ENCODE measurements around the gene SLC7A6OS.
A peak's percentile ranks its signal among the peaks of the same experiment; 100 is the strongest.

The SLC7A6OS gene

DNA sequence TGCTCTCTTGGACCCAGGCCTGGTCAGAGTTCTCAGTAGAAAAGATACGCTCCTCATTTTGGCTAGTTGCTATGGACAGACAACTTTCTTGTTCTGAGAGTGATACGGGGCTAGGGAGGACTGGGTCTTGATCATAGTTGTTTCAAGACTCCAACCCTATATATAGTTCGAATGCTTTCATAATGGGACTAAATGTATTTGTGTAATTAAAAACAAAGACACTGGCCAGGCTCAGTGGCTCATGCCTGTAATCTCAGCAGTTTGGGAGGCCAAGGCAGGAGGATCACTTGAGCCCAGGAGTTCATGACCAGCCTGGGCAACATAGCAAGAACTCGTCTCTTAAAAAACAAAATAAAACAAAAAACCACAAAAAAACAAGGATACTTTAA lies 28.7 kb downstream of the SLC7A6OS start:
- peaks cover 20 to 53% of the 10 kb centered on the region in 2 experiments; a peak in 2 of 3 replicates for H3K36me3 ChIP-seq (ENCODE audit: control insufficient read depth in 2 of 2, insufficient read depth in 1 of 2, low read length in 2 of 2)
- no peaks in the 10 kb centered on the region for H3K4me1 ChIP-seq (ENCODE audit: control insufficient read depth, insufficient read depth, low read length)
- no peaks in the 10 kb centered on the region for H3K9me3 ChIP-seq (ENCODE audit: control insufficient read depth, insufficient read depth, low read depth, low read length)
- TF ChIP-seq ZNF837 (tag by site-specific recombination; IDR thresholded peaks at IDR 0.05), result no peak
- TF ChIP-seq, protein P1, sequence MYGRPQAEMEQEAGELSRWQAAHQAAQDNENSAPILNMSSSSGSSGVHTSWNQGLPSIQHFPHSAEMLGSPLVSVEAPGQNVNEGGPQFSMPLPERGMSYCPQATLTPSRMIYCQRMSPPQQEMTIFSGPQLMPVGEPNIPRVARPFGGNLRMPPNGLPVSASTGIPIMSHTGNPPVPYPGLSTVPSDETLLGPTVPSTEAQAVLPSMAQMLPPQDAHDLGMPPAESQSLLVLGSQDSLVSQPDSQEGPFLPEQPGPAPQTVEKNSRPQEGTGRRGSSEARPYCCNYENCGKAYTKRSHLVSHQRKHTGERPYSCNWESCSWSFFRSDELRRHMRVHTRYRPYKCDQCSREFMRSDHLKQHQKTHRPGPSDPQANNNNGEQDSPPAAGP (tag by site-specific recombination; IDR thresholded peaks at IDR 0.05), result no peak
- POLR2A ChIA-PET, result interaction anchor here (1.0 kb wide), 1 partner anchor 8 kb away, joined by 4 read pairs; no protein-coding TSS in a partner anchor
- H3K27ac ChIP-seq (ENCODE audit: extremely low read depth, low read depth, low read length), result no peak overlapping the region
- H3K4me3 ChIP-seq (ENCODE audit: low read depth, low read length), result no peak overlapping the region
- CTCF ChIA-PET, result no interaction called here

DNA sequence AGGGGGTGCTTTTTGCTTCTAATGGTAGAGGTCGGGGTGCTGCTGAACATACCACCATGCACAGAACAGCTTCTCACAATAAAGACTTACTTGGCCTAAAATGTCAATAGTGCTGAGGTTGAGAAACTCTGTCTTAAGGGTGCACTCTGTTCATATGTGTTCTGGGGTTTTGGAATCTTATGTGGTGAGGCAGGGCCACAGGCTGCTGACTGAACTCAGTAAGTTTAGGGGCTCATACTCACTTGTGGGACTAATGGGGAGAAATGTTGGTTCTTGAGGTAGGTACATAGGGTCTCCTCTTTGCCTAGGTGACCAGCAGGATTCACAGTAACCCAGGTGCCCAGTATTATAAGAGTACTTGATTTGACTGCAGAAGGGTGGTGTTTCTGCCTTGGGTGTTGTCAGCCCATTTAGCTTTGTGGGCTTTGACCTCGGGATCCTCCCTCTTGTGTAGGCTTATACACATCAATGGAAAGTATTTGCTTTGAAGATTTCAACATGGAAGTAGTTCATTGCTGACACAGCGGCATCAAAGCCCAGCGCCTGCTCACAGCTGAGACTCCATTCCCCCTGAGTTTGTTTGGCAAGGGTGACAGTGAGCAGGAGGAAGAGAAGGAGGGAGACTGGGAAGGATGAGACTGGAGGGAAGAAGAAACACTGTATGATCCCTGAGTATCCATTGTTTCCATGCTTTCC lies 29.2 kb downstream of the SLC7A6OS start:
- ChIA-PET CTCF (no interaction called here), POLR2A (no interaction called here)
- peaks cover 24 to 48% of the 10 kb centered on the region in 2 experiments; a peak in 2 of 3 replicates for H3K36me3 ChIP-seq (ENCODE audit: control insufficient read depth in 2 of 2, insufficient read depth in 1 of 2, low read length in 2 of 2)
- H3K4me1 ChIP-seq (ENCODE audit: control insufficient read depth, insufficient read depth, low read length), result no peaks in the 10 kb centered on the region
- TF ChIP-seq, protein P2, sequence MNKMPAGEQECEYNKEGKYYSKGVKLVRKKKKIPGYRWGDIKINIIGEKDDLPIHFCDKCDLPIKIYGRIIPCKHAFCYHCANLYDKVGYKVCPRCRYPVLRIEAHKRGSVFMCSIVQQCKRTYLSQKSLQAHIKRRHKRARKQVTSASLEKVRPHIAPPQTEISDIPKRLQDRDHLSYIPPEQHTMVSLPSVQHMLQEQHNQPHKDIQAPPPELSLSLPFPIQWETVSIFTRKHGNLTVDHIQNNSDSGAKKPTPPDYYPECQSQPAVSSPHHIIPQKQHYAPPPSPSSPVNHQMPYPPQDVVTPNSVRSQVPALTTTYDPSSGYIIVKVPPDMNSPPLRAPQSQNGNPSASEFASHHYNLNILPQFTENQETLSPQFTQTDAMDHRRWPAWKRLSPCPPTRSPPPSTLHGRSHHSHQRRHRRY (tag by site-specific recombination; IDR thresholded peaks at IDR 0.05), result no peak
- TF ChIP-seq, protein P3, sequence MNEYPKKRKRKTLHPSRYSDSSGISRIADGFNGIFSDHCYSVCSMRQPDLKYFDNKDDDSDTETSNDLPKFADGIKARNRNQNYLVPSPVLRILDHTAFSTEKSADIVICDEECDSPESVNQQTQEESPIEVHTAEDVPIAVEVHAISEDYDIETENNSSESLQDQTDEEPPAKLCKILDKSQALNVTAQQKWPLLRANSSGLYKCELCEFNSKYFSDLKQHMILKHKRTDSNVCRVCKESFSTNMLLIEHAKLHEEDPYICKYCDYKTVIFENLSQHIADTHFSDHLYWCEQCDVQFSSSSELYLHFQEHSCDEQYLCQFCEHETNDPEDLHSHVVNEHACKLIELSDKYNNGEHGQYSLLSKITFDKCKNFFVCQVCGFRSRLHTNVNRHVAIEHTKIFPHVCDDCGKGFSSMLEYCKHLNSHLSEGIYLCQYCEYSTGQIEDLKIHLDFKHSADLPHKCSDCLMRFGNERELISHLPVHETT (tag by site-specific recombination; IDR thresholded peaks at IDR 0.05), result no peak
- TF ChIP-seq ZBTB48 (tag by site-specific recombination; IDR thresholded peaks at IDR 0.05) (no peak), ZNF23 (tag by site-specific recombination; IDR thresholded peaks at IDR 0.05; ENCODE audit: borderline replicate concordance) (no peak), ZNF223 (tag by site-specific recombination; IDR thresholded peaks at IDR 0.05) (no peak), ZNF202 (tag by site-specific recombination; IDR thresholded peaks at IDR 0.05; ENCODE audit: borderline replicate concordance) (no peak), KLF10 (tag by site-specific recombination; IDR thresholded peaks at IDR 0.05) (no peak), ZNF670 (tag by site-specific recombination; IDR thresholded peaks at IDR 0.05; ENCODE audit: low read depth) (no peak), KLF1 (tag by site-specific recombination; IDR thresholded peaks at IDR 0.05) (no peak), ZNF514 (tag by site-specific recombination; IDR thresholded peaks at IDR 0.05) (no peak), OSR2 (tag by site-specific recombination; IDR thresholded peaks at IDR 0.05) (no peak)
- TF ChIP-seq, protein P4, sequence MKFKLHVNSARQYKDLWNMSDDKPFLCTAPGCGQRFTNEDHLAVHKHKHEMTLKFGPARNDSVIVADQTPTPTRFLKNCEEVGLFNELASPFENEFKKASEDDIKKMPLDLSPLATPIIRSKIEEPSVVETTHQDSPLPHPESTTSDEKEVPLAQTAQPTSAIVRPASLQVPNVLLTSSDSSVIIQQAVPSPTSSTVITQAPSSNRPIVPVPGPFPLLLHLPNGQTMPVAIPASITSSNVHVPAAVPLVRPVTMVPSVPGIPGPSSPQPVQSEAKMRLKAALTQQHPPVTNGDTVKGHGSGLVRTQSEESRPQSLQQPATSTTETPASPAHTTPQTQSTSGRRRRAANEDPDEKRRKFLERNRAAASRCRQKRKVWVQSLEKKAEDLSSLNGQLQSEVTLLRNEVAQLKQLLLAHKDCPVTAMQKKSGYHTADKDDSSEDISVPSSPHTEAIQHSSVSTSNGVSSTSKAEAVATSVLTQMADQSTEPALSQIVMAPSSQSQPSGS (tag by site-specific recombination; IDR thresholded peaks at IDR 0.05; ENCODE audit: low read depth), result no peak
- H3K27ac ChIP-seq (ENCODE audit: extremely low read depth, low read depth, low read length), result no peak overlapping the region
- no peak overlapping the region for H3K4me3 ChIP-seq (ENCODE audit: low read depth, low read length)
- H3K9me3 ChIP-seq (ENCODE audit: control insufficient read depth, insufficient read depth, low read depth, low read length), result no peaks in the 10 kb centered on the region

DNA sequence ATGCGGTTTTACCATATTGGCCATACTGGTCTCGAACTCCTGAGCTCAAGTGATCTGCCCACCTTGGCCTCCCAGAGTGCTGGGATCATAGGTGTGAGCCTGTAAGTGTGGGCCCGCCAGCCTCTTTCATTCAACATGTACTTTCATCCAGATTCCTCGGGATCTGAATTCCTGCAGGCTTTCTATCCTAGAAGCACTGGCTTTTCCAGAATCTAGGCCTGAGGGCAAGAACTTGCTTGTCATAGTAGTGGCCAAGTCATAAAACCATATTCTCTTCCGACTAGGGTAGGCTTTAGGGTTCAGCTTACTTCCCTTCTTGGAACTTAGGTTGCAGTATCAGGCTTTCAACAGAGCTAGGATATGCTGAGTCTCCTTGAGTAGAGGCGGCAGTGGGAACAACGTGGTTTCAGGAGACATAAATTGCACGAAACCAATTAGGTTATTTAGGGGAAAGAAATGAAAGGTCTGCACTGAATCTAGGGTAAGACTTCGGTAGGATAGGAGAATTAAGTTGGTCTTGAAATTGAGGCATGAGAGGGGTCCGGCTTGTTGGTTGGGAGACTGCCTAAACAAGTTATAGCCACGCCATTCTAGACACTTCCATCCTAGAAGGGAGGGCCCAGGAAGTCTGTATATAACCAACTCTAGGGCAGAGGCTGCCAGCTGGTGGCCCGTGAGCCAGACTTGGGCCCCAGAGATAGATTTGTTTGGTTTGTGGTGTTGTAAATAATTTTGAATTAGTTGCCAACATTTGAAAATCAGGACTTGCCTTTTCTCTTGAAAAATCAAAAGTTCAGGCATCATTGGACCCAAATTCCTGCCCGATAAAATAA lies 30.8 kb downstream of the SLC7A6OS start:
- Histone ChIP-seq H3K4me3 (ENCODE audit: low read depth, low read length) (no peak overlapping the region), H3K36me3 (ENCODE audit: control insufficient read depth in 2 of 2, insufficient read depth in 1 of 2, low read length in 2 of 2) (peaks cover 16 to 38% of the 10 kb centered on the region in 2 experiments; a peak in 2 of 3 replicates), H3K27ac (ENCODE audit: extremely low read depth, low read depth, low read length) (no peak overlapping the region), H3K4me1 (ENCODE audit: control insufficient read depth, insufficient read depth, low read length) (no peaks in the 10 kb centered on the region; the same call in 1 of the 2 replicates), H3K9me3 (ENCODE audit: control insufficient read depth, insufficient read depth, low read depth, low read length) (no peaks in the 10 kb centered on the region)
- TF ChIP-seq SCRT2 (tag by site-specific recombination; IDR thresholded peaks at IDR 0.05) (peak; percentile 7; the same call in 1 of the 2 replicates), ZIC2 (tag by site-specific recombination; IDR thresholded peaks at IDR 0.05) (no peak), ZNF169 (tag by site-specific recombination; IDR thresholded peaks at IDR 0.05) (no peak)
- ChIA-PET POLR2A (interaction anchor here (0.7 kb wide), 1 partner anchor 999 kb away, joined by 3 read pairs; no protein-coding TSS in a partner anchor), CTCF (interaction anchor here (0.6 kb wide), 1 partner anchor 46 kb away, joined by 3 read pairs; no protein-coding TSS in a partner anchor)

Data from HEK293 (cell line).